Smooth muscle cell (in vitro differentiated cells): ENCODE data around the gene ACP7. TPM values are rescaled to one million over a fixed set of nuclear protein-coding genes. Genes with fewer than 3 reads are reported as not detected.
"Not testable (repeated sequence)": the region's sequence is repeated elsewhere in the genome, so short reads cannot be mapped to it uniquely, and the experiment has no call there.

Source experiments
- DNase-seq: peaks from one replicate; lab custom pipeline; 2025; ENCODE audit not compliant: unreplicated experiment; lab: John Stamatoyannopoulos, UW
- H2AFZ ChIP-seq: fragments of 200-600 bp; sonication (generic); 2 replicates; pipeline ENCODE4 v1.6.0; 2016; ENCODE audit warnings: antibody characterized with exemption, low read depth, mild to moderate bottlenecking
- H3F3A ChIP-seq: fragments of 200-600 bp; sonication (generic); 2 replicates; pipeline ENCODE4 v1.6.0; 2017; ENCODE audit warnings: antibody characterized with exemption, low read depth
- H3K27ac ChIP-seq: fragments of 200-600 bp; sonication (generic); 2 replicates; pipeline ENCODE4 v1.5.1; 2016; ENCODE audit warnings: low read depth, mild to moderate bottlenecking
- H3K27me3 ChIP-seq: fragments of 200-600 bp; sonication (generic); 2 replicates; pipeline ENCODE4 v1.6.1; 2016; ENCODE audit warnings: low read depth, mild to moderate bottlenecking
- H3K36me3 ChIP-seq: fragments of 200-600 bp; sonication (generic); 2 replicates; pipeline ENCODE4 v1.5.1; 2016; ENCODE audit warnings: low read depth
- H3K4me1 ChIP-seq: fragments of 200-600 bp; sonication (generic); 2 replicates; pipeline ENCODE4 v1.5.1; 2016; ENCODE audit warnings: low read depth
- H3K4me2 ChIP-seq: fragments of 200-600 bp; sonication (generic); 2 replicates; pipeline ENCODE4 v1.6.0; 2016; ENCODE audit warnings: mild to moderate bottlenecking
- H3K4me3 ChIP-seq: fragments of 200-600 bp; sonication (generic); 2 replicates; pipeline ENCODE4 v1.5.1; 2016; ENCODE audit warnings: mild to moderate bottlenecking
- H3K79me2 ChIP-seq: fragments of 200-600 bp; sonication (generic); 2 replicates; pipeline ENCODE4 v1.6.0; 2016; ENCODE audit warnings: low read depth, mild to moderate bottlenecking
- H3K9ac ChIP-seq: fragments of 200-600 bp; sonication (generic); 2 replicates; pipeline ENCODE4 v1.6.0; 2016; ENCODE audit warnings: low read depth
- H3K9me3 ChIP-seq: fragments of 200-600 bp; sonication (generic); replicated peaks from 2 replicates; pipeline ENCODE4 v1.5.1; 2016; ENCODE audit warnings: low read depth
- H4K20me1 ChIP-seq: fragments of 200-600 bp; sonication (generic); 2 replicates; pipeline ENCODE4 v1.6.0; 2016; ENCODE audit warnings: low read depth
- WGBS: methylation state at CpG from one replicate; pipeline ENCODE4 v1.1.7; 2016; ENCODE audit warnings: low lambda C conversion rate; 5-methylcytosine and 5-hydroxymethylcytosine counted together
- polyA plus RNA-seq: library from polyadenylated mRNA; unstranded; fragments of >200 nt; fragmentation: Nextera tagmentation; extraction: Ambion mirVana; gene quantifications from 2 replicates; pipeline ENCODE4 v1.2.1, GENCODE V29; 2016
- total RNA-seq: library from RNA; depleted of rRNA; stranded (reverse); fragments of >200 nt; gene quantifications from 2 replicates; pipeline ENCODE4 v1.2.3, GENCODE V29; 2014
- TF ChIP-seq, protein P1 (sequence below): fragments of 200-600 bp; sonication (generic); IDR thresholded peaks from 2 replicates; pipeline ENCODE4 v1.5.1; 2017; ENCODE audit warnings: borderline replicate concordance, mild to moderate bottlenecking, antibody characterized with exemption; ENCODE audit not compliant: insufficient read depth, poor library complexity, severe bottlenecking

Gene ACP7
- total and polyA plus RNA-seq, 2 experiments from 2014 or later = 2.2 TPM; not detected in 1

DNA sequence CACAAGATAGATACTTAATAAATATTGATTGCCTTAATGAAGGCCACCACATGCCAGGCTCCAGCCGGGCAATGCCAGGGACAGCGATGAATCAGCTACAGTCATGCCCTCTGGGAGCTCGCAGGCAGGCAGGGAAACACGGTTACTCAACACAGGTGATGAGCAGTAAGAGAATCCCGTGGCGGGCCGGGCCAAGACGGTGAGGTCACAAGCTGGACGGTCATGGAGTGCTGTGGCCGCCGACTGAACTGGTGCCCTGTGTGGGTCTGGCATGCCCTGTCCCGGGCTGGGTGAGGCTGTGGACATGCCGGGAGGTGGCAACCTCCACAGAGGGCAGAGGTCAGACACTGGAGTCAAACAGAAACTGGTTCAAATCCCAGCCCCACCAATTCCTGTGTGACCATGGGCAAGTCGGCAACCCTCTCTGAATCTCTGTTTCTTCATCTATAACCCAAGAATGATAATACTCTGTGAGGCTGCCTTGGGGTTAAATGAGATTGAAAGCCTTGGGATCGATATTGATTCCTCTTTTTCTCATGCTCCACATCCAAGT is 28.2 kb downstream of the ACP7 start:
- Histone ChIP-seq H3K27ac (no peak overlapping the region), H3F3A (no peaks in the 10 kb centered on the region), H3K9me3 (no peaks in the 10 kb centered on the region), H3K4me1 (no peaks in the 10 kb centered on the region), H3K9ac (no peak overlapping the region), H3K36me3 (no peaks in the 10 kb centered on the region), H3K79me2 (no peaks in the 10 kb centered on the region), H3K4me2 (no peak overlapping the region), H4K20me1 (no peaks in the 10 kb centered on the region), H3K4me3 (no peak overlapping the region), H2AFZ (no peak overlapping the region), H3K27me3 (no peaks in the 10 kb centered on the region)
- TF ChIP-seq, protein P1, sequence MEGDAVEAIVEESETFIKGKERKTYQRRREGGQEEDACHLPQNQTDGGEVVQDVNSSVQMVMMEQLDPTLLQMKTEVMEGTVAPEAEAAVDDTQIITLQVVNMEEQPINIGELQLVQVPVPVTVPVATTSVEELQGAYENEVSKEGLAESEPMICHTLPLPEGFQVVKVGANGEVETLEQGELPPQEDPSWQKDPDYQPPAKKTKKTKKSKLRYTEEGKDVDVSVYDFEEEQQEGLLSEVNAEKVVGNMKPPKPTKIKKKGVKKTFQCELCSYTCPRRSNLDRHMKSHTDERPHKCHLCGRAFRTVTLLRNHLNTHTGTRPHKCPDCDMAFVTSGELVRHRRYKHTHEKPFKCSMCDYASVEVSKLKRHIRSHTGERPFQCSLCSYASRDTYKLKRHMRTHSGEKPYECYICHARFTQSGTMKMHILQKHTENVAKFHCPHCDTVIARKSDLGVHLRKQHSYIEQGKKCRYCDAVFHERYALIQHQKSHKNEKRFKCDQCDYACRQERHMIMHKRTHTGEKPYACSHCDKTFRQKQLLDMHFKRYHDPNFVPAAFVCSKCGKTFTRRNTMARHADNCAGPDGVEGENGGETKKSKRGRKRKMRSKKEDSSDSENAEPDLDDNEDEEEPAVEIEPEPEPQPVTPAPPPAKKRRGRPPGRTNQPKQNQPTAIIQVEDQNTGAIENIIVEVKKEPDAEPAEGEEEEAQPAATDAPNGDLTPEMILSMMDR = no peak
- DNase-seq = no peak
- 85% methylated on average over 15 of the region's 15 CpGs for WGBS

DNA sequence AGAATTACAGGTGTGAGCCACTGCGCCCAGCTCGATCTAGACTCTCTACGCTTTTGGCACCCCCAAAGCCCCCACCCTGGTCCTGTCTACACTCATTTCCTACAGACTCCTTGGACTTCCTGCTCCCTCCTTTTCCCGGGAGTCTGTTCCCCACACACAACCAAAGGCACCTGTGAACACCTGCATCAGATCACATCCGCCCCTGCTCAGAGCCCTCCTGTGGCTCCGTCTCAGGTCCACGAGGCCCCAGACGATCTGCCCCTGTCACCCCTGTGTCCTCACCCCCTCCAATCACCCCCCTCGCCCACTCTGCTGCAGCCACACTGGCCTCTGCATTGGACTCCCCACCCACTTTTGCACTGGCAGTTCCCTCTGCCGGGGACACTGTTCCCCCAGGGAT is 29.0 kb downstream of the ACP7 start:
- 84% methylated on average over 10 of the region's 10 CpGs for WGBS
- Histone ChIP-seq H3K27ac (no peak overlapping the region), H4K20me1 (no peaks in the 10 kb centered on the region)

DNA sequence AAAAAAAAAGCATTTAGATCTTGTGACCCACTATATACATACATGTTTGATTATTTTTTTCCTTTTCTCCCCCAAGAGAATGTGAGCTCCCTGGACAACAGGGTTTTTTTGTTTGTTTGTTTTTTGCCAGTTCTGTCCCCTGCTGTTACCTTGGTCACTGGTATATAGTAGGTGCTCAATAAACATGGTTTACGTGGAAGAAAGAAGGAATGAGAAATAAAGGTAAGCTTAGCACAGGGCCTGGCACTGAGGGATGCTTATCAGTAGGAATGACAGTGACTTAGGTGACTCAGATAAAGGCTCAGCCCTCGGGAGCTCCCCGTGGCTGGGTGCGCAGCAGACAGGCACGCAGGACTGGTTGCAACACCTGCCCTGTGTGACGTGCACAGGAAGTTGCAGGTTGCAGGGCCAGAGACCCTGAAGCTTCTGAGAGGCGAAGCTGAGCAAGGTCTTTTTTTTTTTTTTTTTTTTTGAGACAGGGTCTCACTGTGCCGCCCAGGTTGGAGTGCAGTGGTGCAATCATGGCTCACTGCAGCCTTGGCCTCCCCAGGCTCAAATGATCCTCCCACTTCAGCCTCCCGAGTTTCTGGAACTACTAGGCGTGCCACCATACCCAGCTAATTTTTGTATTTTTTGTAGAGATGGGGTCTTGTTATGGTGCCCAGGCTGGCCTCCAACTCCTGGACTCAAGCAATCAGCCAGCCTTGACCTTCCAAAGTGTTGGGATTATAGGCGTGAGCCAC is 31.1 kb downstream of the ACP7 start:
- no peak overlapping the region for H3K9ac ChIP-seq
- DNase-seq = no peak
- 92% methylated on average over 11 of the region's 11 CpGs for WGBS
- H3K9me3 ChIP-seq = no peaks in the 10 kb centered on the region
- H3K27me3 ChIP-seq = no peaks in the 10 kb centered on the region
- H3K4me2 ChIP-seq = no peak overlapping the region
- TF ChIP-seq, protein P1 = no peak
- H4K20me1 ChIP-seq = no peaks in the 10 kb centered on the region
- H3K27ac ChIP-seq = no peak overlapping the region
- H3K79me2 ChIP-seq = no peaks in the 10 kb centered on the region
- H3K4me3 ChIP-seq = no peak overlapping the region
- H3F3A ChIP-seq = no peaks in the 10 kb centered on the region
- H3K36me3 ChIP-seq = no peaks in the 10 kb centered on the region
- H2AFZ ChIP-seq = no peak overlapping the region
- no peaks in the 10 kb centered on the region for H3K4me1 ChIP-seq

More for the DNA sequence above, 29.0 kb downstream of the ACP7 start:
- no peaks in the 10 kb centered on the region for H3K9me3 ChIP-seq
- TF ChIP-seq, protein P1 = no peak
- H3K79me2 ChIP-seq = no peaks in the 10 kb centered on the region
- no peak for DNase-seq
- no peaks in the 10 kb centered on the region for H3K27me3 ChIP-seq
- no peak overlapping the region for H3K9ac ChIP-seq
- H3K36me3 ChIP-seq = no peaks in the 10 kb centered on the region
- H2AFZ ChIP-seq = no peak overlapping the region
- no peaks in the 10 kb centered on the region for H3K4me1 ChIP-seq
- H3F3A ChIP-seq = no peaks in the 10 kb centered on the region
- no peak overlapping the region for H3K4me3 ChIP-seq
- H3K4me2 ChIP-seq = no peak overlapping the region

DNA sequence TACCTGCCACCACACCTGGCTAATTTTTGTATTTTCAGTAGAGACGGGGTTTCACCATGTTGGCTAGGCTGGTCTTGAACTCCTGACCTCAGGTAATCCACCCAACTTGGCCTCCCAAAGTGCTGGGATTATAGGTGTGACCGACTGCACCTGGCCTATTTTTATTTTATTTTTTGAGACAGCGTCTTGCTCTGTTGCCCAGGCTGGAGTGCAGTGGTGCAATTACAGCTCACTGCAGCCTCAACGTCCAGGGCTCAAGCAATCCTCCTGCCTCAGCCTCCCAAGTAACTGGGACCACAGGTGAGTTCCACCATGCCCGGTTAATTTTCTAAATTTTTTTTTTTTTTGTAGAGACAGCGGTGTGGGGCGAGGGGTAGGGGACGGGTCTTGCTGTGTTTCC is 32.9 kb downstream of the ACP7 start:
- not testable (repeated sequence) for H3K36me3 ChIP-seq, H3F3A ChIP-seq, H3K9ac ChIP-seq, H2AFZ ChIP-seq, H3K27me3 ChIP-seq, H3K27ac ChIP-seq, H3K9me3 ChIP-seq, H3K4me1 ChIP-seq, H3K4me3 ChIP-seq, H4K20me1 ChIP-seq, DNase-seq, H3K79me2 ChIP-seq, H3K4me2 ChIP-seq
- WGBS = 90% methylated on average over 8 of the region's 8 CpGs
